OCI-LY1 (cell line): ENCODE measurements around the gene TNPO3.

Experiments
- CTCF ChIP-seq: fragments of 200-600 bp; sonication (generic), shearing (Covaris generic); IDR thresholded peaks from 2 replicates; pipeline ENCODE4 v1.5.1; 2017; ENCODE audit warnings: mild to moderate bottlenecking, antibody characterized with exemption, low read length, moderate library complexity, mixed read lengths
- EZH2 ChIP-seq: fragments of 200-600 bp; sonication (generic), shearing (Covaris generic); IDR thresholded peaks from 2 replicates; pipeline ENCODE4 v1.8.0; 2017; ENCODE audit warnings: borderline replicate concordance, mixed run types, mild to moderate bottlenecking, antibody characterized with exemption, low read length, moderate library complexity, mixed read lengths

GRCh38 chr7:128948312-128948973 lies 106.5 kb downstream of the TNPO3 start:
- no peak for TF ChIP-seq CTCF
- no peak for TF ChIP-seq EZH2
